CD4-positive, alpha-beta T cell treated with Interleukin-15 for 4 hours (primary cell): ENCODE data around the gene OBI1.

ENCODE experiments used
- DNase-seq: peaks from one replicate; pipeline ENCODE4 v3.0.0-alpha.2; 2020; ENCODE audit warnings: low spot score

The OBI1 gene, protein sequence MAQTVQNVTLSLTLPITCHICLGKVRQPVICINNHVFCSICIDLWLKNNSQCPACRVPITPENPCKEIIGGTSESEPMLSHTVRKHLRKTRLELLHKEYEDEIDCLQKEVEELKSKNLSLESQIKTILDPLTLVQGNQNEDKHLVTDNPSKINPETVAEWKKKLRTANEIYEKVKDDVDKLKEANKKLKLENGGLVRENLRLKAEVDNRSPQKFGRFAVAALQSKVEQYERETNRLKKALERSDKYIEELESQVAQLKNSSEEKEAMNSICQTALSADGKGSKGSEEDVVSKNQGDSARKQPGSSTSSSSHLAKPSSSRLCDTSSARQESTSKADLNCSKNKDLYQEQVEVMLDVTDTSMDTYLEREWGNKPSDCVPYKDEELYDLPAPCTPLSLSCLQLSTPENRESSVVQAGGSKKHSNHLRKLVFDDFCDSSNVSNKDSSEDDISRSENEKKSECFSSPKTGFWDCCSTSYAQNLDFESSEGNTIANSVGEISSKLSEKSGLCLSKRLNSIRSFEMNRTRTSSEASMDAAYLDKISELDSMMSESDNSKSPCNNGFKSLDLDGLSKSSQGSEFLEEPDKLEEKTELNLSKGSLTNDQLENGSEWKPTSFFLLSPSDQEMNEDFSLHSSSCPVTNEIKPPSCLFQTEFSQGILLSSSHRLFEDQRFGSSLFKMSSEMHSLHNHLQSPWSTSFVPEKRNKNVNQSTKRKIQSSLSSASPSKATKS

DNA sequence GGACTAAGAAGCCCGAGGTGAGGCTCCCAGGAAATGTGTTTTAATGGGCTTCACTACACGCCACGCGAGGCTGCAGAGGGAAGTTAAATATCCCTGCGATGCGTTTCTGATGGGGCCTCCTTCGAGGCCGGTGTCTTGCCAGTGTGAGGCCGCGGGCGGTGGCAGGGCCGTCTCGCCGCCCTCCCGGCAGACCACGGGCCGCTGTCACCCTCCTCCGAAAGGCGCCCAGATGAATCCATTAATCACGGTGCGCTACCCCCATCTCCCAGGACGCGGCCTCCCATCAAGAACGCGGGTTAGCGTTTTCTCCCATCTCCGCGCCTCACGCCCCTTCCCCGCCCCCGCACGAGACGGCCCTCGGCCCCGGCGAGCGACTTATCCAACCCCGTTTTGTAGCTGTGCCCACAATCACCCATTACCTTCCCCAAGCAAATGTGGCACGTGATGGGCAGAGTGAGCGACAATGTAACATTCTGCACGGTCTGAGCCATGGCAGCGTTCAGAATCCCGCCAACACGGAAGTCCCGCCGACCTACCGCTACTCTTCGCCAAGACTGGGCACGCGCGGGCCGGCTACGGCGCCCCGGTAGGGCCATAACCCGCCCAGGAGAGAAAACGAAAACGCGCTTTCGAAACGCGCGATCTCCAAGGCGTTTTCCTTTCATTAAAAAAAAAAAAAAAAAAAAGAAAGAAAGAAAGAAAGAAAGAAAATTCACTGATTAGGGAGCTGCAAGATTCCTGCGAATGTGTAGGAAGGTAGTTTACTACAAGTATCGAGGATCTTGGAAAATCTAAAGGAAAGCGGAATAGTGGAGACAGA, at the start of gene OBI1:
OBI1 (minus strand) TSS at position 526 of the 820 bp plus-strand sequence; CDS start at position 491, 35 bp downstream.
- DNase-seq = peak; percentile 93

DNA sequence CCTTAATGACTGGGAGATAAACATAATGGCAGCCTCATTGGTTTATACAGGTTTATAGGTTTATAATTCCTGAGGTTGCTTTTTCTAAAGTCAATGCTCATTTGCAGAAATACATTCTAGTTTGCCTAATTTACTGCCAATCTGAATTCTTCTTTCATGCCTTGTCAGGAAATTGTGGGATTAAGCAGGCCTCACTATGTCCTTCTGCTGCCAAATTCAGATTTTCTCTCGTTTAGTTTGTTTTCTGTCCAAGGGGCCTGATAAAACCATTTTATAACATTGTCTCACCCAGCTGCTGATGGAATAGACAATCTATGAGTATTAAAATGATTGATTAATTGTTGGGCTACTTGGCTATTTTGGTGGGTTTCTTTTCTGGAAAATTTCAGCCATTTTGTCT, 42.4 kb upstream of the OBI1 start:
- DNase-seq = no peak

DNA sequence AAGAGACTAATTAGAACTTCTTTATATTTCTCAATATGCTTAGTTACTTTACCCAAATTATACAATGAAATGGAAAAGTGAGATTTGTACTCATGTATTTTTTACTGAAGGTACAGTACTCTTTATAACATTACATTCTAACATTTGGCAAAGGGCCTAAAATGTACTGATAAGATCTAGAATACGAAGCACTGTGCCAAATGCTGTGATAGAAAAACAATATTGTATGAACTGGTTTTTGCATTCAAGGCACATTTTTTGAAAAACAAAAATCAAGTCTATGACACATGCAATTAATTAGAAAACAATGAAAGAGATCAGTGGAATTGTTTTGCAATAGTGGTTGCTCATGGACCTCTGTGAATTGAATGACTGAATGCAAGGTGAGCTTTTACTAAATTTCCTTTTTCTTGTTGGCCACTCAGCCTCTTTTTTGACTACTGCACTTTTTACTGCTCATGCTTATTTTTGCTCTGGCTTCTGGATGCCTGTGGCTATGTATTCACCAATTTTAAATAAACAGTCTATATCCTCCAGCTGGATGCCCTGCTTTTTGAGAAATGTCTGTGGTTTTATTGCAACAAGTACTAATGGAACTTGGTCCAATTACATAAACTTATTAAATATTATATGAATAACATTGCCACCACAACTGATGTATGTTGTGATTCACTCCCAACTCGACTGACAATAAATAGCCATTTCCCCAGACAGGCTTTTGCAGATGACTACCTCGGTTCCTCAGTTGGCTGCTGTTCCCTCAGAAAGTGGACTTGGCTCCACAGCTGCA, 41.4 kb upstream of the OBI1 start:
- no peak for DNase-seq

DNA sequence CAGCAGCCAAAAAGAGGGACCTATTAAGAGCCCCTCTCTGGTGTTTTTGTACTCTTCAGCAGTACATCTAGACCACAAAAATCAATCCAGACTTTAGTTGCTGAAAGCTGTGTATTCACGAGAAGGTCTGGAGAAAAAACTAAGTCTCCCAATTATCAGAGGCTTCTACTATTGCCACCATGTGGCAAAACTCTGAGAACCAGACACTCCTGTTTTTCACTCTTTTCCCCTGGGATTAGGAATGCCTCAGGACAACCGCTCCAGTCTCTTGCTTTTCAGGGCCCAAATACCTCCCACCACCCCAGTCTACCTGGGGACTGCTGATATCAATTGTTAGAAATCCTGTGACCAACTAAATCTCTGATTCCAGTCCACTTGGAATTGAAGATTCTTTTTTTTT, 30.1 kb upstream of the OBI1 start:
- DNase-seq = no peak

DNA sequence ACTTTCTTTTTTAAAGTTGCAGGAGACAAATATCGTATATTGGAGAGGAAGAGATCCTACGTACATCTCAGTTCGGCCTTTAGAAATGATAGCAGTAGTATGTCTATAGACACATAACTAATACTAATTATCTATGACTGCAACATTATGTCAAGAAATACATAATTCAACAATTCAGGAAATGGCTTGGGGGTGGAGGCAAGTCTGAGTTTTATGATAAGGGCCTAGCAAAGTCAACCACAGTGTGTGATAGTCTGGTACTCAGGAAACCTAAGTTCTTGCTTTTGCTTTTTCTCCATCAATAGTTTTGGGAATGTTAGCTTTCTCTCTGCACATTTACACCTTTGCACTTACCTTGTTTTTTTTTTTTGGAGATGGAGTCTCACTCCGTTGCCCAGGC, 27.5 kb upstream of the OBI1 start:
- DNase-seq = no peak

DNA sequence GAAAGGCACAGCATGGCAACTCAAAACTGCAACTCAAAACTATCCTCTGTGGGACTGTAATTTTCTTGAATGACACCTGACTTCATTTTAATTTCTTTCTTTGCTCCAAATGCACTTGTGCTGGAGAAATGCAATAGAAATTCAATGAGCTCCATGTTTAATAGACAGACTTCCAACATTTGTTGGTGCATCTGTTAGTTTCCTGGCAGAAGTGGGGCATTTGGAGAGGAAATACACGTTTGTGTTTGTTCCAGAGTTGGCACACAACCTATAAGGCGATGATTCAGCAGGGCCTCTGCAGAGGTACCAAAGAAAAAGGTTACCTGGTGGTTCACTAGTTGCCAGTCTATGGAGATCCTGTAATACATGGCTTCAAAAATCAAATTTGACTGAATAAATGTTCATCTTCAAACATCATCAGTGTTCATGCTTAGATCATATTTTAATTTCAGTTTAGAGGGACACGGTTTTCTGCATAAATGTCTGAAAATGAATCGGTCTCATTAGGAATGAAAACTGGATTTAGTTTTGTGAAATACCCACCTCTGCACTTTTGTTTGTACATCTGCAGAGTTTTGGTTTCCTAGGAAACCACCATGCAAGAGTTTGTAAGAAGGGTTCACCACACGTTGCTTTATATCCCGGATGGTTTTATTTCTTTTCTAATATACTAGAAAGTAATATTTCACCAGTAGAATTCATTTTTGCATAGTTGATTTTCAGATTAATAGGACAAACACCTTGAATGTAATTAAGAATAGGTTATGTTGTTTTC, 21.8 kb upstream of the OBI1 start:
- DNase-seq = no peak

DNA sequence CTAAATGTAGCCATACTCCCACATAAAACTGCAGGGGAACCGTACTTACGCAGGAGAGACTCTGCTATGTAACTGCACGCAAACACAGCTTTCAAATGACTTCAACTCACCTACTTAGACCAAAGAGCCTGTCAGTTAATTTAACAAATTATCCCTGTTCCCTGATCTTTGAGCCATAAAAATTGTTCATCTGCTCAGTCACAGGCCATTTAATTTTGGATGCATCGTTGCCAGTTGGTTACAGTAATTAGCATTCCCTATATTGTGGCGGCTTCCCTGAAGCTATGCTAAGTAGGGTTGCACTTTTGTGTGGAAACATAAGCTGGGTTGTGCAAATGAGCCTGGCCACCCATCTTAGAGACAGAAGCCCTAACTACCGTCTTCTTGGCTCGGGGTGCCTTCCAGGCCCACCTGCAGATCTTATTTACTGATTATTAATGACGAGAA, 21.2 kb upstream of the OBI1 start:
- no peak for DNase-seq

DNA sequence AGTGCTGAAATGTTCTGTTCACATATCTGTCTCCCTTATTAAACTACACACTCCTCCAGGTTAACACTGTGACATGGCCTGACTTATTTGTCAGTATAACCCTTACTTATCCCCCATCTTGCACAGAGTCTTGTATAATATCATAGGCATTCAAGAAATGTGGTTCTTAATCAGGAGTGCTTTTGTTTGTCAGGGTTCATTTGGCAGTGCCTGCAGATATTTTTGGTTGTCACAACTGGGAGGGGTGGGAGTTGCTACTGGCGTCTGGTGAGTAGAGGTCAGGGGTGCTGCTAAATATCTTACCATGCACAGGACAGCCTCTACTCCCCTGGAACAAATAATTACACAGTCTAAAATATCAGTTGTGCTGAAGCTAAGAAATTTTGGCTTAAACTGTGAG, 20.4 kb upstream of the OBI1 start:
- DNase-seq = no peak

DNA sequence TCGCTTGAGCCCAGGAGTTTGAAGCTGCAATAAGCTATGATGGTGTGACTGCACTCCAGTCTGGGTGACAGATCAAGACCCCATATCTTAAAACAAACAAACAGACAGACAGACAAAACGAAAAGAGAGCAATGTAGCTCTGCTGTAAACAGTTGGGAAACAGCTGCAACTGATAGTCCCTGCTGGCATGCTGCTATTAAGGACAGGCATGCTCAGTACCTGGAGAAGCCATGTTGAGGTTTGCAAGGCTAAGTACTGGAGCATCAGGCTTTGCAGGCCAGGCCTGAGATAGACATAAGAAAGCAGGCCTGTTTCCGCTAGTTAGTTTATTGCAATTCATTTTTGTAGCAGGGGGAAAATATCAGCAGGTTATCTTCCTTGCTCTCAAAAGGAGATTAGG, 16.2 kb upstream of the OBI1 start:
- no peak for DNase-seq

DNA sequence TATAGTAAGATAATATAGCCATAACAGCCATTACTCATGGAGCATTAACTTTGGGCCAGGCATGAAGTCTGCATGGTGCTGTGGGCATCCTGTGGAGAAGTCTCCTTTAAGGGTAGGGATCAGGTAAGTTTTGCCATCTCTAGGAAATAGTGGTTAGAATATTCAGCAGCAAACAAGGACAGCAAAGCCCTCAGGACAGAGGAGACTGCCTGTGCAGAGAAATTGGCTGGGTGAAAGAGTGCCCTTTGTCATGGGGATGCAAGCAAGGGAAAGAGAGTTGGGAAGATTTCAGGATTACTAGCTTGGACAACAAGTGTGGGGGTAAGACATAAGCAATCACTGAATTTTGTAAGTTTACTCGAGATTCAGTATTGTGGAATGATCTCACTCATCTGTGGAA, 15.7 kb upstream of the OBI1 start:
- no peak for DNase-seq

DNA sequence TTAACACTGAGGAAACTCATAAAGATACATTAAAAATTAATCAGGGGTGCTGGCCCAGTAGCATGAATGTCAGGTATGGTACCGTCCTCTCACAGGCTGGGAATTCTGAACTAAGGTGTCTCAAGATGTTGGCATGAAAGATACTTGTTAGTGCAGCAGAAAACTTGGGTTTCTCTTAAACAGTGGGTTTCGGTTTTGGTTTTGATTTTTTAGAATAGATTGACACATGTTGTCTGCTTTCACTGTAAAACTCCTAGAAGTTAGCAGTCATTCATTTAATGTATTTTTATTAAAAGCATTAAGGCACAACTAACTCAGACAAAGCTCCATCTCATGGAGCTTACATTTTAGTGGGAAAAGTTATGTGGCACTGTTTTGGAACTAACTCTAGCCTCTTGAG, 3.5 kb upstream of the OBI1 start:
- no peak for DNase-seq

DNA sequence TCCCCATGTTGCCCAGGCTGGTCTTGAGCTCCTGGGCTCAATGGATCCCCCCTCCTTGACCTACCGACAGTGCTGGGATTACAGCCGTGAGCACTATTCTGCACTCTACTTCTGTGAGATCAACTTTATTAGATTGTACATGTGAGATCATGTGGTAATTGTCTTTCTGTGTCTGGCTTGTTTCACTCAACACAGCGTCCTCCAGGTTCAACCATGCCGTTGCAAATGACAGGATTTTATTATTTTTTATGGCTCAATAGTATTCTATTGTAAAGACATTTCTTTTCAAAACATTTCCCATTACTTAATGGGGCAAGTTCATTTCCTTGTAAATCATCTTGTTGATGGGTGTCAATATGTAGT, 1.5 kb upstream of the OBI1 start:
- DNase-seq = no peak

DNA sequence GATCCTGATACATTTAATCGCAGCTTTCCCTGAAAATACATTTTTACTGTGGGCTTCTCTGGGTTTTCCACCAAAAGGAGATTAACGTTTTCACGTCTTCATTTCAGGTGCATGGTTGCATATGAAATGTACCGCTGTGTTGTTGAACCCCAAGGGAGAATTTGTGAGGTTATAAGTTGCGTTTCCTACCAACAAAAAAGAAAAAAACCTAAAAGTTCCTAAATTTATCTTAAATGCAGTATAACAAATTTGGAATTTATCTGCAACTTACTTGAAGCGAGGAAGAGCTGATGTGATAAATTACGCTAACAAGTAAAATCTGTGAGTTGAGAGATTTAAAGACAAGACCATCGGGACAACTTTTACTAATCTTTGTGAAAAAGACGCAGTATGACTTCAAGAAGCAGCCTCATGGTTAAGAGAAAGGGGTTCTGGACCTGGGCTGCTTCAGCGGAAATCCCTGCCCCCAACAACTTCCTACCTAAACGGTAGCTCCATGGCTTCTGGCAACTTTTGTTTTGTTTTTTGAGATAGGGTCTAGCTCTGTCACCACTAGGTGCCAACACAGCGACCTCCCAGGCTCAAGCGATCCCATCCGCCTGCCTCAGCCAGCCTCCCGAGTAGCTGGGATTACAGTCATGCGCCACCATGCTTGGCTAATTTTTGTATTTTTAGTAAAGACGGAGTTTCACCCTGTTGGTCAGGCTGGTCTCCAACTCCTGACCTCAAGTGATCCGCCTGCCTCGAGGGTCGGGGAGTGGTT, 958 bp upstream of the OBI1 start:
- no peak for DNase-seq

DNA sequence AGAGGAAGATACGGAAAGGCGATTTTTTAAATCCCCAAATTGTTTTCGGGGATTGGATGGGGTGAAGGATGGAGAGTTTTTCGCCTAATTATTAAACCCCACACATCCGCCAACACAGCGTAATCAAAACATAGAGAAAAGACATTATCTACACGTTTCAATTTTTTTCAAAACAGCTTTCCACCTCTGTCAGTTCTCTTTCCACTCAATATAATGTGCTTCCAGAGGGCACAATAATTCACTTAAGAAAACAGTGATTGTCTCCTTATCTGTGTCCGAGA, 435 bp upstream of the OBI1 start:
- no peak for DNase-seq

DNA sequence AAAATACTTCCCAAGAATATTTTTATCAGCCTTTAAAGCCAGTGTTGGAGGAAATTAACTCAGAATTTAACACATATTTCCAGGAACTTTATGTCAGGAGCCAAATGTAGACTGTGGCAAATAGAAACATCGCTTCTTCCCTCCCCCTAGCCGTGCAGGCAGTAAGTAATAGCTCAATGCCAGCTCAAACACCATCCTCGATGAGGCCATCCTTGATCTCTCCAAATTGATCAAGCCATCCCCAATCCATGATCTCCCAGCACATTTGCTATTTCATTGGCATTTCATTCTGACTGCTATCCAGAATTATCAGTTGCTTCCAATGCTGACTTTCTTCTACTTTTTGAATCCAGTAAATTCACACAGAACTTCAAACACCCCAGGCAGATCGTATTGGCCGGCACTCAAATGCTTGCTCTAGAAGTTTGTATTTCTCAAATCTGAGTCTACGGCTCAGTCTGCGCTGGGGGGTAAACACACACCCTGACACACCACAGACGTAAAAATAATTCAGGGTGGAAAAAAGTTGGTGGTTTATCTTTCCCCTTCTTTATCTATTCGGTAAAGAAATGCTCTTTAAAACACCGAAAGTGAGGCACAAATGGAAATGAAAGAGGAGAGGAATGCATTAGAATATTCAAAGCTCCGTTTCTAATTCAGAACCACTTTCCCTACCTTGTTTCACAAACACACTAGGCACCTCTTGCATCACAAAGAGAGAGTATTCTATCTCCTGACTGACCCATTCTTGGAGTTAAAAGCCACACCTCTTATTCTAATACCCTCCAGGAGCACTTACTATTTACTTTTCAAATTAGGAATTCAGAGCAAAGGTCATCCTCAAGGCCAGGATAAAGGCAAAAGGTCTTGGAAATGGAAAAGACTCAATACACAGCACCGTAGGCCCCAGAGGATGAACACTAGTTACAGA, 991 bp downstream of the OBI1 start:
- no peak for DNase-seq

DNA sequence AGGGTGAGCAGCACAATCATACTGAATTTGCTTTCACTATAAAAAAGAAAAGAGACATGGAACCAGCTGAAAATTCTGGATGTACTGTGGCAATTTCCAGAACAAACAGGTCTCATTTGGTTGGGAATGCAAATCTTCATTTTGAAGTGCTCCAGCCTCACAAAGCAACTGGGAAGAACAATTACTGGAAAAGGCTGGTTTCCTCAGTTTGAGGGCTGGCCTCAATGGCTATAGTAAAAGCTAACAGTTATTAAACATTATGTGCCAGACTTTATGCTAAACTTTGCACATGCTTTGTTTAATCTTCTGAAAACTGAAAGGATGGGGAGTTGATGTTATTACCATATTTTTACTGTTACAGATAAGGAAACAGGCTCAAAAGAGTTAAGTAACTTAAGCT, 3.0 kb downstream of the OBI1 start:
- DNase-seq = no peak

DNA sequence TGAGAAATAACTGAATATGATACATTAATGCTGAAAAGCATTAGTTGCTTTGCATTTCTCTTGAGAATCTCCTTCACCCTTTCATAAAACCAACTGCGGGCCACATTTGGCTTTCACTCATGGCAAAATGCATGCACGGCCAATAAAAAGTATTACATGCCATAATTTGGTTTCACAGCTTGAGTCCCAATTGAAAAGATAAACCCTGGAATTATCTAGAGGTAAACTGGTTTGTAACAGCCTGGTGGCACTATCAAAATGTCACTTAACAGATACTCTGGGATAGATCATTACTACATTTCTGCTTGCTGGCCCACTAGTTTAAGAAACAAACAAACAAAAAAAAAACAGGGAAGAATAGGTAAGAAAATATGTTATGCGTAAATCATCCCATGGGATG, 3.9 kb downstream of the OBI1 start:
- DNase-seq = no peak

DNA sequence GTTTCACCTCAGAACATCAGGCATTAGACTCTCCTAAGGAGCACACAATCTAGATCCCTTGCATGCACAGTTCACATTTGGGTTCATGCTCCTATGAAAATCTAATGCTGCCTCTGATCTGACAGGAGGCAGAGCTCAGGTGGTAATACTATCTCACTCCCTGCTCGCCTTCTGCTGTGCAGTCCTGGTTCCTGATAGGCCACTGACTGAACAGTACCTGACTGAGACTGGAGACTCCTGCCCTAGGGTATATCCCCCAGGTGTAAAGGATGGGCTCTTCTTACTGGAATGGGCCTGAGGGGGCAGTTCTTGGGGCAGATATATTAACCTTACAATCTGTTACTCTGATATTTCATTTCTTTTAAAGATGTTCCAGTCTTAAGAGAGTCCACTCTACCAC, 6.3 kb downstream of the OBI1 start:
- DNase-seq = no peak

DNA sequence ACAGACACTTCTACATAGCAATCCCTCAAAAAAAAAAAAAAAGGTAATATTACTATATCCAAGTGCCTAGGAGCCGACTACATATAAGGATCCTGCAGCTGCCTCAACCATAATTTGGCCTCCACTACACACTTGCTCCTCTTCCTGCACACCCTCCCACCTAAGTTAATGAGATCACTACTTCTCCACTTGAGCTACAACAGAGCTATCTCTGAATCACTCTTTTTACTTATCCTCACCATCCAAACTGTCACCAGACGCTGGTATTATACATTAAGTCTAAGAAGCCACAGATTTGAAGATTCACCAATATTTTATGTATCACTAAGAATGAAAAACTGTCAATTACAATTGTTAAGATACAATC, 8.3 kb downstream of the OBI1 start:
- no peak for DNase-seq
